ENCODE measurements around the gene STUB1.

The STUB1 gene

GRCh38 chr16:679814-680624, at the start of gene STUB1:
Gene STUB1 (plus strand): TSS chr16:680410. CDS start chr16:680526, 116 bp downstream.
- peak; percentile 48 for ATAC-seq
- TF ChIP-seq, protein P1, sequence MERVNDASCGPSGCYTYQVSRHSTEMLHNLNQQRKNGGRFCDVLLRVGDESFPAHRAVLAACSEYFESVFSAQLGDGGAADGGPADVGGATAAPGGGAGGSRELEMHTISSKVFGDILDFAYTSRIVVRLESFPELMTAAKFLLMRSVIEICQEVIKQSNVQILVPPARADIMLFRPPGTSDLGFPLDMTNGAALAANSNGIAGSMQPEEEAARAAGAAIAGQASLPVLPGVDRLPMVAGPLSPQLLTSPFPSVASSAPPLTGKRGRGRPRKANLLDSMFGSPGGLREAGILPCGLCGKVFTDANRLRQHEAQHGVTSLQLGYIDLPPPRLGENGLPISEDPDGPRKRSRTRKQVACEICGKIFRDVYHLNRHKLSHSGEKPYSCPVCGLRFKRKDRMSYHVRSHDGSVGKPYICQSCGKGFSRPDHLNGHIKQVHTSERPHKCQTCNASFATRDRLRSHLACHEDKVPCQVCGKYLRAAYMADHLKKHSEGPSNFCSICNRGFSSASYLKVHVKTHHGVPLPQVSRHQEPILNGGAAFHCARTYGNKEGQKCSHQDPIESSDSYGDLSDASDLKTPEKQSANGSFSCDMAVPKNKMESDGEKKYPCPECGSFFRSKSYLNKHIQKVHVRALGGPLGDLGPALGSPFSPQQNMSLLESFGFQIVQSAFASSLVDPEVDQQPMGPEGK (CRISPR knock-in tag; IDR thresholded peaks at IDR 0.05; ENCODE audit: borderline replicate concordance) = no peak
- TF ChIP-seq SNAI2 (CRISPR knock-in tag; IDR thresholded peaks at IDR 0.05) = no peak
- no peak for TF ChIP-seq BACH2 (CRISPR knock-in tag; IDR thresholded peaks at IDR 0.05; ENCODE audit: borderline replicate concordance)
- no peak for TF ChIP-seq CSDC2 (CRISPR knock-in tag; IDR thresholded peaks at IDR 0.05)
- no peak for TF ChIP-seq POU6F1 (CRISPR knock-in tag; IDR thresholded peaks at IDR 0.05; ENCODE audit: borderline replicate concordance, low read depth)
- TF ChIP-seq ZNF565 (CRISPR knock-in tag; conservative IDR thresholded peaks at IDR 0.05; ENCODE audit: low read depth) = no peak
- TF ChIP-seq RARB (CRISPR knock-in tag; IDR thresholded peaks at IDR 0.05) = no peak
- TF ChIP-seq PPARA (CRISPR knock-in tag; IDR thresholded peaks at IDR 0.05; ENCODE audit: borderline replicate concordance) = no peak
- no peak for TF ChIP-seq OSR1 (CRISPR knock-in tag; IDR thresholded peaks at IDR 0.05)
- TF ChIP-seq GLIS3 (CRISPR knock-in tag; IDR thresholded peaks at IDR 0.05) = no peak
- TF ChIP-seq ARNTL (CRISPR knock-in tag; IDR thresholded peaks at IDR 0.05; ENCODE audit: borderline replicate concordance, low read depth) = no peak
- no peak for TF ChIP-seq ZFP3 (CRISPR knock-in tag; IDR thresholded peaks at IDR 0.05)
- TF ChIP-seq TCF4 (CRISPR knock-in tag; IDR thresholded peaks at IDR 0.05; ENCODE audit: borderline replicate concordance) = no peak
- TF ChIP-seq ESRRG (CRISPR knock-in tag; IDR thresholded peaks at IDR 0.05) = no peak
- no peak for TF ChIP-seq ISL1 (CRISPR knock-in tag; IDR thresholded peaks at IDR 0.05)
- TF ChIP-seq, protein P2, sequence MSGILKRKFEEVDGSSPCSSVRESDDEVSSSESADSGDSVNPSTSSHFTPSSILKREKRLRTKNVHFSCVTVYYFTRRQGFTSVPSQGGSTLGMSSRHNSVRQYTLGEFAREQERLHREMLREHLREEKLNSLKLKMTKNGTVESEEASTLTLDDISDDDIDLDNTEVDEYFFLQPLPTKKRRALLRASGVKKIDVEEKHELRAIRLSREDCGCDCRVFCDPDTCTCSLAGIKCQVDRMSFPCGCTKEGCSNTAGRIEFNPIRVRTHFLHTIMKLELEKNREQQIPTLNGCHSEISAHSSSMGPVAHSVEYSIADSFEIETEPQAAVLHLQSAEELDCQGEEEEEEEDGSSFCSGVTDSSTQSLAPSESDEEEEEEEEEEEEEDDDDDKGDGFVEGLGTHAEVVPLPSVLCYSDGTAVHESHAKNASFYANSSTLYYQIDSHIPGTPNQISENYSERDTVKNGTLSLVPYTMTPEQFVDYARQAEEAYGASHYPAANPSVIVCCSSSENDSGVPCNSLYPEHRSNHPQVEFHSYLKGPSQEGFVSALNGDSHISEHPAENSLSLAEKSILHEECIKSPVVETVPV (CRISPR knock-in tag; IDR thresholded peaks at IDR 0.05) = no peak
- no peak for TF ChIP-seq ZNF8 (CRISPR knock-in tag; IDR thresholded peaks at IDR 0.05)

GRCh38 chr16:630815-631405, 49.3 kb upstream of the STUB1 start, which contains the start of gene WFIKKN1:
Gene WFIKKN1 (plus strand): TSS chr16:630985. CDS start chr16:631254, 269 bp downstream.
- no peak for TF ChIP-seq ISL1 (CRISPR knock-in tag; IDR thresholded peaks at IDR 0.05)
- no peak for TF ChIP-seq GLIS3 (CRISPR knock-in tag; IDR thresholded peaks at IDR 0.05)
- no peak for TF ChIP-seq TCF4 (CRISPR knock-in tag; IDR thresholded peaks at IDR 0.05; ENCODE audit: borderline replicate concordance)
- no peak for TF ChIP-seq CSDC2 (CRISPR knock-in tag; IDR thresholded peaks at IDR 0.05)
- TF ChIP-seq ESRRG (CRISPR knock-in tag; IDR thresholded peaks at IDR 0.05) = no peak
- no peak for TF ChIP-seq TOX (CRISPR knock-in tag; IDR thresholded peaks at IDR 0.05; ENCODE audit: borderline replicate concordance)
- ATAC-seq = no peak

DNA sequence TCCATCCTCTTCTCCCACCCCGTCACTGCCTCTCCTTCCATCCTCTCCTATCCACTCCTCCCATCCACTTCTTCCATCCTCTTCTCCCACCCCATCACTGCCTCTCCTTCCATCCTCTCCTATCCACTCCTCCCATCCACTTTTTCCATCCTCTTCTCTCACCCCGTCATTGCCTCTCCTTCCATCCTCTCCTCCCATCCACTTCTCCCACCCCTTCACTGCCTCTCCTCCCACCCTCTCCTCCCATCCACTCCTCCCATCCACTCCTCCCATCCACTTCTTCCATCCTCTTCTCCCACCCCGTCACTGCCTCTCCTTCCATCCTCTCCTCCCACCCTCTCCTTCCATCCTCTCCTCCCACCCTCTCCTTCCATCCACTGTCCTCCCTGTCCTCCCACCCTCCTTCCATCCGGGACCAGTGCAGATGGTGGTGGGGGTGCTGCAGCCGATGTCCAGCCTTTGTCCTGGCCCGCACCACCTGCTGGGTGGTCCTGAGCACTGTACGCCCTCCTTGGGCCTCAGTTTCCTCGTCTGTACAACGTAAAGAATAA, 48.3 kb upstream of the STUB1 start:
- TF ChIP-seq TSHZ2 (CRISPR knock-in tag; IDR thresholded peaks at IDR 0.05) (no peak), ZNF70 (CRISPR knock-in tag; IDR thresholded peaks at IDR 0.05) (no peak), CSDC2 (CRISPR knock-in tag; IDR thresholded peaks at IDR 0.05) (no peak), OSR1 (CRISPR knock-in tag; IDR thresholded peaks at IDR 0.05) (no peak), TCF4 (CRISPR knock-in tag; IDR thresholded peaks at IDR 0.05; ENCODE audit: borderline replicate concordance) (no peak)
- TF ChIP-seq, protein P2 (CRISPR knock-in tag; IDR thresholded peaks at IDR 0.05) = no peak
- ATAC-seq = no peak

Data from SK-N-SH treated with all-trans-retinoic acid at 6 μM for 48 hours (cell line).